Mesothelial cell of epicardium (in vitro differentiated cells): Measurements from ENCODE around the gene OR4K14. TPM values are rescaled to one million over a fixed set of nuclear protein-coding genes. Genes with fewer than 3 reads are reported as not detected.

Experiments used
- DNase-seq, 2 experiments: peaks; one replicate each; pipeline ENCODE4 v3.0.0; 2021; ENCODE audit warnings: low spot score in 2 of 2; ENCODE audit not compliant: unreplicated experiment in 2 of 2
- H3K27ac Mint-ChIP-seq: 2 replicates; pipeline ENCODE4 v1.8.0; 2021; ENCODE audit warnings: mixed read lengths
- H3K27me3 Mint-ChIP-seq: 2 replicates; pipeline ENCODE4 v1.8.0; 2021; ENCODE audit warnings: low read depth, mixed read lengths
- H3K36me3 Mint-ChIP-seq: 2 replicates; pipeline ENCODE4 v1.8.0; 2021; ENCODE audit warnings: mixed read lengths
- H3K4me1 Mint-ChIP-seq: 2 replicates; pipeline ENCODE4 v1.8.0; 2021; ENCODE audit warnings: mixed read lengths
- H3K4me3 Mint-ChIP-seq: 2 replicates; pipeline ENCODE4 v1.8.0; 2021; ENCODE audit warnings: mild to moderate bottlenecking, moderate library complexity, mixed read lengths
- H3K9me3 Mint-ChIP-seq: 2 replicates; pipeline ENCODE4 v1.8.0; 2021; ENCODE audit warnings: mixed read lengths
- total RNA-seq: library from RNA; stranded (reverse); gene quantifications from 3 replicates; pipeline ENCODE4 v1.2.1, GENCODE V29; 2021
- TF ChIP-seq, protein P1 (sequence below): fragments of 200-600 bp; sonication (generic); IDR thresholded peaks from one replicate; pipeline ENCODE4 v1.5.0; 2021; ENCODE audit warnings: antibody characterized with exemption; ENCODE audit not compliant: unreplicated experiment

Gene OR4K14
- total RNA-seq, 1 donor from 2014 or later: not detected

DNA sequence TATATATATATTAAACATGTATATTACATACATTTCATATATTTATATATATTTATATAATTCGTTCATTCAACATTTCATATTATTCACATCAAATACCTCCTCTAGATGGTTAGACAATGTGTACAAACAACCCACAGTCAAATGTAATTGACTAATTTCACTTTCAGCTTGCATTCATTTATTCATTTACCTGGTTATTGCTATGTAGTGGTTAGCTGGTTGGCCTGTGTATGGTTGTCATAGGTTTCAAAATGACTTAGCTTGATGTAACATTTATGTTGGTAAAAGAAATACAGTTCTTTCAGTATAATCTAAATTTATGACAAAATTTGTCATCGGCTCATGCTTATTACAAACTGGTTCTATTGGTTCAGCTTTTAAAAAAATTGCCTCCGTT is 16.3 kb upstream of the OR4K14 start:
- Mint-ChIP-seq H3K36me3 (no peaks in the 10 kb centered on the region), H3K4me1 (no peaks in the 10 kb centered on the region), H3K9me3 (peaks cover 51% of the 10 kb centered on the region), H3K4me3 (no peak overlapping the region), H3K27ac (no peak overlapping the region), H3K27me3 (no peaks in the 10 kb centered on the region)
- no peak for DNase-seq
- TF ChIP-seq, protein P1, sequence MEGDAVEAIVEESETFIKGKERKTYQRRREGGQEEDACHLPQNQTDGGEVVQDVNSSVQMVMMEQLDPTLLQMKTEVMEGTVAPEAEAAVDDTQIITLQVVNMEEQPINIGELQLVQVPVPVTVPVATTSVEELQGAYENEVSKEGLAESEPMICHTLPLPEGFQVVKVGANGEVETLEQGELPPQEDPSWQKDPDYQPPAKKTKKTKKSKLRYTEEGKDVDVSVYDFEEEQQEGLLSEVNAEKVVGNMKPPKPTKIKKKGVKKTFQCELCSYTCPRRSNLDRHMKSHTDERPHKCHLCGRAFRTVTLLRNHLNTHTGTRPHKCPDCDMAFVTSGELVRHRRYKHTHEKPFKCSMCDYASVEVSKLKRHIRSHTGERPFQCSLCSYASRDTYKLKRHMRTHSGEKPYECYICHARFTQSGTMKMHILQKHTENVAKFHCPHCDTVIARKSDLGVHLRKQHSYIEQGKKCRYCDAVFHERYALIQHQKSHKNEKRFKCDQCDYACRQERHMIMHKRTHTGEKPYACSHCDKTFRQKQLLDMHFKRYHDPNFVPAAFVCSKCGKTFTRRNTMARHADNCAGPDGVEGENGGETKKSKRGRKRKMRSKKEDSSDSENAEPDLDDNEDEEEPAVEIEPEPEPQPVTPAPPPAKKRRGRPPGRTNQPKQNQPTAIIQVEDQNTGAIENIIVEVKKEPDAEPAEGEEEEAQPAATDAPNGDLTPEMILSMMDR: no peak

DNA sequence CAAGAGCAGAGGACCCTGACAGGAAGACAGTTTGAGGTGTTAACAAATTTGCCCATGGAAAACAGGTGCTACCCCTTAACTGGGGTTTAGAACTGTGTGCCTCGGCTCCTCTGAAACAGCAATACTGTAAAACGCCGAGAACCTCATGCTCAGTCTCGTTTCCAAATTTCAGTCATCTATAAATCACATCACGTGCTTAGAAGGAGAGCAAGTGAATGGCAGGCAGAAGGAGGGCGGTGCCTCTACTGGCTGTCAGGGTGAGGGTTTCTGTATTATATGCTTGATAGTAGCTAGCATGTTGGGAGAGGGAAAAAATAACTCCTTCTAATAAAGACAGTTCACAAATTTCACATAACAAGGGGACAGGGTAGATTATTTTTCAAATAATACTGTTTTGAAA is 12.0 kb upstream of the OR4K14 start:
- DNase-seq: no peak
- Mint-ChIP-seq H3K27ac (no peak overlapping the region), H3K9me3 (peaks cover 75% of the 10 kb centered on the region), H3K36me3 (no peaks in the 10 kb centered on the region), H3K4me3 (no peak overlapping the region), H3K4me1 (no peaks in the 10 kb centered on the region), H3K27me3 (no peaks in the 10 kb centered on the region)
- TF ChIP-seq, protein P1: no peak

DNA sequence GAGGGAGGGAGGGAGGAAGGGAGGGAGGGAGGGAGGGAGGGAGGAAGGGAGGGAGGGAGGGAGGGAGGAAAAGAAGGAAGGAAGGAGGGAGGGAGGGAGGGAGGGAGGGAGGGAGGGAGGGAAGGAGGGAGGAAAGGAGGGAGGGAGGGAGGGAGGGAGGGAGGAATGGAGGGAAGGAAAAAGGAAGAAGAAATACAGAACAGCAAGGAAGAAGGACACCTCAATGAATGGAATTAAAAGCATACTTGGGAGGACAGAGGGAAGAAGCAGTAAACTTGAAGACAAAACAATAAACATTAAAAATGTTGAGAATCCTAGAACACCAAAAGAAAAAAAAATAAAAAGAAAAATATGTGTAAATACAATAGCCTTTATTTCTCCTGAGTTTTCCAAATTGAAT is 11.0 kb downstream of the OR4K14 start:
- no peak for DNase-seq
- no peak overlapping the region for H3K4me3 Mint-ChIP-seq
- H3K9me3 Mint-ChIP-seq: peaks cover 62% of the 10 kb centered on the region
- TF ChIP-seq, protein P1: no peak
- H3K27ac Mint-ChIP-seq: no peak overlapping the region
- H3K4me1 Mint-ChIP-seq: no peaks in the 10 kb centered on the region
- peaks cover 2% of the 10 kb centered on the region for H3K36me3 Mint-ChIP-seq
- H3K27me3 Mint-ChIP-seq: no peaks in the 10 kb centered on the region

DNA sequence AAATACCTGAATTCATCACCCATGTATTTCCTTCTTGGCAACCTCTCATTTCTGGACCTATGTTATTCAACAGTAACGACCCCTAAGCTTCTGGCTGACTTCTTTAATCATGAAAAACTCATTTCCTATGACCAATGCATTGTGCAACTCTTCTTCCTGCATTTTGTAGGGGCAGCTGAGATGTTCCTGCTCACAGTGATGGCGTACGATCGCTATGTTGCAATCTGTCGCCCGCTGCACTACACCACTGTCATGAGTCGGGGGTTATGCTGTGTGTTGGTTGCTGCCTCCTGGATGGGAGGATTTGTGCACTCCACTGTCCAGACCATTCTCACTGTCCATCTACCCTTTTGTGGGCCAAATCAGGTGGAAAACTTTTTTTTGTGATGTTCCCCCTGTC is 16.8 kb downstream of the OR4K14 start:
- no peaks in the 10 kb centered on the region for H3K36me3 Mint-ChIP-seq
- peaks cover 60% of the 10 kb centered on the region for H3K9me3 Mint-ChIP-seq
- no peaks in the 10 kb centered on the region for H3K4me1 Mint-ChIP-seq
- TF ChIP-seq, protein P1: no peak
- no peak overlapping the region for H3K4me3 Mint-ChIP-seq
- no peak for DNase-seq
- H3K27me3 Mint-ChIP-seq: no peaks in the 10 kb centered on the region
- H3K27ac Mint-ChIP-seq: no peak overlapping the region

DNA sequence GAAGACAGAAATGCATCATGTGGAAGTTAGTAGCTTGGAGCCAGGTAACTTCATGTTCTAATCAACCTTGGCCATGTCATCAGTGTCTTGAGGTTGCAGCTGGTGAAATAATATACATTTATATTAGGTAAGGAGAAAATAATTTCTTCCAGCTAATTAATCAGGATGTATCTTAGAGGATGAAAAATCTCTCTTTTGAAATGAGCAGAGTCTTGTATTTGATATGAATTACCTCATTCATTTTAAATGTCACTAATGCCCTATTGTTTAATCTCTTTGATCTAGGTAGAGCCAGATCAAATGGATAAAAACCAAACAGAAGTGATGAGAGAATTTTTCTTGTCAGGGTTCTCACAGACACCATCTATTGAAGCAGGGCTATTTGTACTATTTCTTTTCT is 17.2 kb downstream of the OR4K14 start, which contains the start of gene OR4Q2:
OR4Q2 (plus strand) TSS at position 301 of the 400 bp plus-strand sequence.
- Mint-ChIP-seq H3K27ac (no peak within 1 kb of the TSS), H3K36me3 (no peaks in the 10 kb centered on the region), H3K27me3 (no peaks in the 10 kb centered on the region), H3K4me3 (no peak within 1 kb of the TSS), H3K9me3 (peaks cover 60% of the 10 kb centered on the region), H3K4me1 (no peaks in the 10 kb centered on the region)
- no peak for DNase-seq
- TF ChIP-seq, protein P1: no peak

DNA sequence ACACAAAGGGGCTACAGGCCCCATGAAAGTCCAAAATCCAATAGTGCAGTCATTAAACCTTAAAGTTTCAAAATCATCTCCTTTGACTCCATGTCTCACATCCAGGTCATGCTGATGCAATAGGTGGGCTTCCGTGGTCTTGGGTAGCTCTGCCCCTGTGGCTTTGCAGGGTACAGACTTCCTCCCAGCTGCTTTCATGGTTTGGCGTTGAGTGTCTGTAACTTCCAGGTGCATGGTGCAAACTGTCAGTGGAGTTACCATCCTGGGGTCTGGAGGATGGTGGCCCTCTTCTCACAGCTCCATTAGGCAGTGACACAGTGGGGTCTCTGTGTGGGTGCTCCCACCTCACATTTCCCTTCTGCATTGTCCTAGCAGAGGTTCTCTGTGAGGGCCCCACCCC is 25.7 kb downstream of the OR4K14 start:
- Mint-ChIP-seq H3K27me3 (no peaks in the 10 kb centered on the region), H3K4me3 (no peak overlapping the region), H3K9me3 (peaks cover 78% of the 10 kb centered on the region), H3K36me3 (peaks cover 4% of the 10 kb centered on the region), H3K27ac (no peak overlapping the region), H3K4me1 (no peaks in the 10 kb centered on the region)
- DNase-seq: no peak
- TF ChIP-seq, protein P1: no peak
